Measurements from ENCODE around the gene FUZ. TPM values are rescaled to one million over a fixed set of nuclear protein-coding genes. Genes with fewer than 3 reads are reported as not detected.
"Not testable (repeated sequence)": the region's sequence is repeated elsewhere in the genome, so short reads cannot be mapped to it uniquely, and the experiment has no call there.

The FUZ gene
- polyA plus RNA-seq, 3 donors: 35.3 to 45.3 (median 42.9) TPM

- no peak for DNase-seq
Measured at GRCh38 chr19:49837009-49837310, 23.9 kb upstream of the FUZ start.

- DNase-seq: no peak
Measured at GRCh38 chr19:49836176-49837008, 23.3 kb upstream of the FUZ start.

GRCh38 chr19:49835562-49835961, 22.5 kb upstream of the FUZ start:
- DNase-seq: no peak

- no peak for DNase-seq
Measured at GRCh38 chr19:49833599-49833998, 20.5 kb upstream of the FUZ start.

GRCh38 chr19:49832556-49832955, 19.5 kb upstream of the FUZ start:
- DNase-seq: no peak

- DNase-seq: no peak
Measured at GRCh38 chr19:49831592-49831991, 18.5 kb upstream of the FUZ start.

- DNase-seq: no peak
Measured at GRCh38 chr19:49830766-49831165, 17.7 kb upstream of the FUZ start.

GRCh38 chr19:49829721-49830120, 16.6 kb upstream of the FUZ start:
- no peak for DNase-seq

- DNase-seq: no peak
Measured at GRCh38 chr19:49829200-49829599, 16.1 kb upstream of the FUZ start.

GRCh38 chr19:49827034-49827433, 13.9 kb upstream of the FUZ start:
- no peak for DNase-seq

GRCh38 chr19:49824662-49825061, 11.6 kb upstream of the FUZ start:
- no peak for DNase-seq

- DNase-seq: no peak
Measured at GRCh38 chr19:49823472-49823871, 10.4 kb upstream of the FUZ start.

GRCh38 chr19:49820125-49820524, 7.0 kb upstream of the FUZ start:
- DNase-seq: peak; percentile 19

- not testable (repeated sequence) for DNase-seq
Measured at GRCh38 chr19:49819452-49820115, 6.5 kb upstream of the FUZ start.

GRCh38 chr19:49818649-49819370, 5.7 kb upstream of the FUZ start:
- DNase-seq: peak; percentile 16

GRCh38 chr19:49817964-49818648, 5.0 kb upstream of the FUZ start, which contains the start of gene MED25:
TSS of gene MED25 (plus strand) at chr19:49818289. CDS start at chr19:49818342, 53 bp downstream.
- DNase-seq: peak; percentile 91

GRCh38 chr19:49816590-49816989, 3.5 kb upstream of the FUZ start:
- no peak for DNase-seq

GRCh38 chr19:49814010-49814409, 918 bp upstream of the FUZ start:
- DNase-seq: no peak

- no peak for DNase-seq
Measured at GRCh38 chr19:49812452-49812996, 568 bp downstream of the FUZ start.

- no peak for DNase-seq
Measured at GRCh38 chr19:49811328-49811727, 1.8 kb downstream of the FUZ start.

- no peak for DNase-seq
Measured at GRCh38 chr19:49809941-49810389, 3.1 kb downstream of the FUZ start.
